HG03196 (cell line): ENCODE measurements around the gene GIMAP8.
A peak's percentile ranks its signal among the peaks of the same experiment; 100 is the strongest.
"Not testable (repeated sequence)": the region's sequence is repeated elsewhere in the genome, so short reads cannot be mapped to it uniquely, and the experiment has no call there.

Source experiments
- ATAC-seq: cut with Tn5 transposase; IDR thresholded peaks from one replicate; pipeline ENCODE4 v1.9.1; 2021; ENCODE audit not compliant: unreplicated experiment

GIMAP8 gene

GRCh38 chr7:150434240-150434639 lies 16.2 kb upstream of the GIMAP8 start:
- ATAC-seq = no peak

- ATAC-seq = no peak
Observed at GRCh38 chr7:150435047-150435389, 15.4 kb upstream of the GIMAP8 start.

- peak; percentile 89 for ATAC-seq
Observed at GRCh38 chr7:150435390-150436073, 14.9 kb upstream of the GIMAP8 start.

- ATAC-seq = no peak
Observed at GRCh38 chr7:150439967-150440366, 10.5 kb upstream of the GIMAP8 start.

- ATAC-seq = no peak
Observed at GRCh38 chr7:150441524-150441923, 8.9 kb upstream of the GIMAP8 start.

- ATAC-seq = no peak
Observed at GRCh38 chr7:150442811-150443210, 7.6 kb upstream of the GIMAP8 start.

GRCh38 chr7:150443793-150444540 lies 6.5 kb upstream of the GIMAP8 start:
- ATAC-seq = no peak

- no peak for ATAC-seq
Observed at GRCh38 chr7:150444674-150445365, 5.6 kb upstream of the GIMAP8 start.

- no peak for ATAC-seq
Observed at GRCh38 chr7:150446288-150446938, 4.0 kb upstream of the GIMAP8 start.

GRCh38 chr7:150447966-150448788 lies 2.3 kb upstream of the GIMAP8 start:
- ATAC-seq = no peak

GRCh38 chr7:150448789-150449147 lies 1.7 kb upstream of the GIMAP8 start:
- peak; percentile 45 for ATAC-seq

GRCh38 chr7:150449206-150449952 lies 1.1 kb upstream of the GIMAP8 start:
- no peak for ATAC-seq

- peak; percentile 46 for ATAC-seq
Observed at GRCh38 chr7:150451097-150451793, 815 bp downstream of the GIMAP8 start.

GRCh38 chr7:150451833-150452461 lies 1.5 kb downstream of the GIMAP8 start:
- peak; percentile 2 for ATAC-seq

- ATAC-seq = no peak
Observed at GRCh38 chr7:150453181-150453580, 2.8 kb downstream of the GIMAP8 start.

- no peak for ATAC-seq
Observed at GRCh38 chr7:150453892-150454291, 3.5 kb downstream of the GIMAP8 start.

GRCh38 chr7:150457064-150457463 lies 6.6 kb downstream of the GIMAP8 start:
- ATAC-seq = not testable (repeated sequence)

- no peak for ATAC-seq
Observed at GRCh38 chr7:150458235-150458634, 7.8 kb downstream of the GIMAP8 start.

GRCh38 chr7:150458756-150459155 lies 8.3 kb downstream of the GIMAP8 start:
- no peak for ATAC-seq
